OCI-LY3 (cell line): ENCODE measurements around the gene OGDH.

Source experiments
- EZH2phosphoT487 ChIP-seq: fragments of 200-600 bp; shearing (Covaris generic); IDR thresholded peaks from 2 replicates; pipeline ENCODE4 v1.6.1; 2018; ENCODE audit warnings: antibody characterized with exemption, mixed run types, low read depth
- TF ChIP-seq, protein P1 (sequence below): fragments of 200-600, 300-600 bp; sonication (generic); IDR thresholded peaks from 2 replicates; pipeline ENCODE4 v1.5.1; 2014; ENCODE audit warnings: antibody characterized with exemption, low read length, low read depth

DNA sequence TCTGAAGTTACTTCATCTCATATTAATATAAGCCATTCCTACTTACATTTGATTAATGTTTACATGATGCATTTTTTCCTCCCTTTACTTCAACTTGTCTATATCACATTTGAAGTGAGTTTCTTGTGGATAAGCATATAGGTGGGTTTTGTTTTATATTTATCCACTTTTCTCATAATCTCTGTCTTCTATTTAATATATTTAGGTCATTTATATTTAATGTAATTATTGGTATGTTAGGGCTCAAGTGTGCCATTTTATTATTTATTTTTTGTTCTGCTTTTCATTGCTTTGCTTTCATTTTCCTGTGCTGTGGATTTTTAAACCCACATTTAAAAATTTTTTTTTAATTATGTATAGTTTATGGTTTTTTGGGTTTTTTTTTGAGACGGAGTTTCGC lies 54.8 kb downstream of the OGDH start:
- TF ChIP-seq, protein P1, sequence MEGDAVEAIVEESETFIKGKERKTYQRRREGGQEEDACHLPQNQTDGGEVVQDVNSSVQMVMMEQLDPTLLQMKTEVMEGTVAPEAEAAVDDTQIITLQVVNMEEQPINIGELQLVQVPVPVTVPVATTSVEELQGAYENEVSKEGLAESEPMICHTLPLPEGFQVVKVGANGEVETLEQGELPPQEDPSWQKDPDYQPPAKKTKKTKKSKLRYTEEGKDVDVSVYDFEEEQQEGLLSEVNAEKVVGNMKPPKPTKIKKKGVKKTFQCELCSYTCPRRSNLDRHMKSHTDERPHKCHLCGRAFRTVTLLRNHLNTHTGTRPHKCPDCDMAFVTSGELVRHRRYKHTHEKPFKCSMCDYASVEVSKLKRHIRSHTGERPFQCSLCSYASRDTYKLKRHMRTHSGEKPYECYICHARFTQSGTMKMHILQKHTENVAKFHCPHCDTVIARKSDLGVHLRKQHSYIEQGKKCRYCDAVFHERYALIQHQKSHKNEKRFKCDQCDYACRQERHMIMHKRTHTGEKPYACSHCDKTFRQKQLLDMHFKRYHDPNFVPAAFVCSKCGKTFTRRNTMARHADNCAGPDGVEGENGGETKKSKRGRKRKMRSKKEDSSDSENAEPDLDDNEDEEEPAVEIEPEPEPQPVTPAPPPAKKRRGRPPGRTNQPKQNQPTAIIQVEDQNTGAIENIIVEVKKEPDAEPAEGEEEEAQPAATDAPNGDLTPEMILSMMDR = no peak
- no peak for TF ChIP-seq EZH2phosphoT487
